Endothelial cell (in vitro differentiated cells): Measurements from ENCODE around the gene GKN2. TPM values are rescaled to one million over a fixed set of nuclear protein-coding genes. Genes with fewer than 3 reads are reported as not detected.

ENCODE experiments used
- DNase-seq: peaks from one replicate; pipeline ENCODE4 v3.0.0; 2021; ENCODE audit warnings: low spot score
- H3K27ac Mint-ChIP-seq: one replicate; pipeline ENCODE4 v1.8.0; 2021; ENCODE audit warnings: mixed read lengths, inconsistent platforms; ENCODE audit not compliant: unreplicated experiment
- H3K27me3 Mint-ChIP-seq: one replicate; pipeline ENCODE4 v1.8.0; 2021; ENCODE audit warnings: mild to moderate bottlenecking, moderate library complexity, mixed read lengths, inconsistent platforms; ENCODE audit not compliant: unreplicated experiment
- H3K36me3 Mint-ChIP-seq: one replicate; pipeline ENCODE4 v1.8.0; 2021; ENCODE audit warnings: mild to moderate bottlenecking, low read depth, mixed read lengths, inconsistent platforms; ENCODE audit not compliant: unreplicated experiment
- H3K4me1 Mint-ChIP-seq: one replicate; pipeline ENCODE4 v1.8.0; 2021; ENCODE audit warnings: mild to moderate bottlenecking, mixed read lengths, inconsistent platforms; ENCODE audit not compliant: unreplicated experiment
- H3K4me3 Mint-ChIP-seq: one replicate; pipeline ENCODE4 v1.8.0; 2021; ENCODE audit warnings: mild to moderate bottlenecking, mixed read lengths, inconsistent platforms; ENCODE audit not compliant: unreplicated experiment
- H3K9me3 Mint-ChIP-seq: one replicate; pipeline ENCODE4 v1.8.0; 2021; ENCODE audit warnings: mixed read lengths, inconsistent platforms; ENCODE audit not compliant: unreplicated experiment
- CTCF ChIP-seq: fragments of 200-600 bp; sonication (generic); IDR thresholded peaks from one replicate; pipeline ENCODE4 v1.5.0; 2021; ENCODE audit warnings: antibody characterized with exemption; ENCODE audit not compliant: unreplicated experiment
- total RNA-seq: library from RNA; stranded (reverse); fragmentation: NEBNext Ultra II Directional; extraction: Animal tissue kit (Norgen Biotek cat#: 25700); gene quantifications from one replicate; pipeline ENCODE4 v1.2.1, GENCODE V29; 2021; ENCODE audit not compliant: unreplicated experiment

GKN2 gene
- total RNA-seq, 1 donor from 2014 or later: 0.36 TPM

GRCh38 chr2:68935471-68935870 is 17.2 kb downstream of the GKN2 start:
- Mint-ChIP-seq H3K9me3 (no peaks in the 10 kb centered on the region), H3K27me3 (no peaks in the 10 kb centered on the region), H3K4me3 (no peak overlapping the region), H3K36me3 (no peaks in the 10 kb centered on the region), H3K27ac (no peak overlapping the region), H3K4me1 (no peaks in the 10 kb centered on the region)
- no peak for TF ChIP-seq CTCF
- DNase-seq: no peak

- no peaks in the 10 kb centered on the region for H3K27me3 Mint-ChIP-seq
These were observed 18.7 kb downstream of the GKN2 start for GRCh38 chr2:68934021-68934420.

GRCh38 chr2:68932402-68932801 is 20.3 kb downstream of the GKN2 start:
- no peaks in the 10 kb centered on the region for H3K36me3 Mint-ChIP-seq
- H3K27ac Mint-ChIP-seq: no peak overlapping the region
- H3K4me1 Mint-ChIP-seq: no peaks in the 10 kb centered on the region
- H3K27me3 Mint-ChIP-seq: no peaks in the 10 kb centered on the region
- no peak overlapping the region for H3K4me3 Mint-ChIP-seq
- TF ChIP-seq CTCF: no peak
- no peaks in the 10 kb centered on the region for H3K9me3 Mint-ChIP-seq
- DNase-seq: no peak

More at GRCh38 chr2:68934021-68934420, 18.7 kb downstream of the GKN2 start:
- Mint-ChIP-seq H3K36me3 (no peaks in the 10 kb centered on the region), H3K27ac (no peak overlapping the region), H3K4me1 (no peaks in the 10 kb centered on the region), H3K9me3 (no peaks in the 10 kb centered on the region), H3K4me3 (no peak overlapping the region)
- TF ChIP-seq CTCF: no peak
- no peak for DNase-seq

GRCh38 chr2:68931799-68932198 is 20.9 kb downstream of the GKN2 start:
- no peak for TF ChIP-seq CTCF
- Mint-ChIP-seq H3K9me3 (no peaks in the 10 kb centered on the region), H3K4me1 (no peaks in the 10 kb centered on the region), H3K36me3 (no peaks in the 10 kb centered on the region), H3K27ac (no peak overlapping the region), H3K27me3 (peaks cover 2% of the 10 kb centered on the region), H3K4me3 (no peak overlapping the region)
- DNase-seq: no peak

GRCh38 chr2:68931149-68931711 is 21.5 kb downstream of the GKN2 start:
- no peaks in the 10 kb centered on the region for H3K9me3 Mint-ChIP-seq
- TF ChIP-seq CTCF: no peak
- H3K27me3 Mint-ChIP-seq: peaks cover 4% of the 10 kb centered on the region
- no peak overlapping the region for H3K4me3 Mint-ChIP-seq
- H3K36me3 Mint-ChIP-seq: no peaks in the 10 kb centered on the region
- no peaks in the 10 kb centered on the region for H3K4me1 Mint-ChIP-seq
- no peak overlapping the region for H3K27ac Mint-ChIP-seq
- no peak for DNase-seq
